HG03469 (cell line): Measurements from ENCODE around the gene CYTH3.
"Not testable (repeated sequence)": the region's sequence is repeated elsewhere in the genome, so short reads cannot be mapped to it uniquely, and the experiment has no call there.

ENCODE experiments used
- ATAC-seq: cut with Tn5 transposase; IDR thresholded peaks from one replicate; pipeline ENCODE4 v1.9.1; 2021; ENCODE audit warnings: mild to moderate bottlenecking, moderate library complexity, moderate number of reproducible peaks; ENCODE audit not compliant: unreplicated experiment

The CYTH3 gene

DNA sequence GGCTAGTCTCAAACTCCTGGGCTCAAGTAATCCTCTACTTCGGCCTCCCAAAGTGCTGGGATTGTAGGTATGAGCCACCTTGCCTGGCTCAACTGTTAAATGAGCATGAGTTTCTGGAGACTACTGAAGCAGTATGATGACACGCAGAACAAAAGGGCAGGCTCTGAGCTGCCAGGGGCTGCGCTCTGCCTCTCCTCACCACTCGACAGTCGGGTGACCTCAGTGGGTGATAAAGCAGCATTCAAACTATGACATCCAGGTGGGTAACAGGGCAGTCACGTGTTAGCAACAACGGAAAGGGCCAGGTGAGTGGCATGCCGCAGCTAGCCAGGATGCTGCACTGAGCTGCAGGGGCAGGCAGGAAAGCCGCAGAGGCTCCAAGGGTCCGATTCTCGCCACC is 71.5 kb downstream of the CYTH3 start:
- ATAC-seq = no peak

DNA sequence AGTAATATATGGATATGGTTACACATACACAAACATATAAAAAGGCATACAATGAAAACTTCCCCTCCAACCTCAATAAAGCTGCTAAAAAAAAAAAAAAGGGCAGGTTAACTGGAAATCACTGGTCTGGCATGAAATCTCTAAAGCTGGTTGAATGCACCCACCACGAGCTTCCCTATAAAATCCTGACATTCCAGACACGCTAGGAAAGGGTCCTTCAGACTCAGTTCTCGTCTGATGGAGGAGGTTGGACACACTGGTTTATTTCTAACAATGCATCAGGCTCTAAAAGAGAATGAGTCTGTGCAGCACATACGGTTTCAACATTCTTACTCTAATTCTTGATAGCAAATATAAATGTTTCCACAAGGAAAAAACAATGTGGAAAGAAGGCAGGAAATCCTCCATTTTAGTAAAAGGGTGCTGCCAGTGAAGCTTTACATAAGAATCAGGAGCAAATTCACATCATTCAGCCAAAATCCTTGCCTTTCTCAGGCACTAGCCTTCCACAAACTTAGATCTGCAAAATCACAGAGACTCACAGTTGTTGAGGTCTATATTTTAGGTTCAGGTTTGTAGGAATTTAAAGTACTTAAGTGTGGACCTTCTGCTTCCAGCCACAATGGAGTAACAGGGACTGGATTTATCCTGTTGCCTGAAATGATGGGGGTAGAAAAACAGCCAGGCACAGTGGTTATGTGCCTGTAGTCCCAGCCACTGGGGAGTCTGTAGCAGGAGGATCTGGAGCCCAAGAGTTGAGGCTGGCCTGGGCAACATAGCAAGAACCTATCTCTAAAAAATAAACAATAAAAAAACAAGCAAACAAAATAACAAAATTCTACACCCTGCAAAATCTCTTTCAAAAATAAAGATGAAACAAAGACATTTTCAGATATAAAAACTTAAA is 73.5 kb downstream of the CYTH3 start:
- no peak for ATAC-seq

DNA sequence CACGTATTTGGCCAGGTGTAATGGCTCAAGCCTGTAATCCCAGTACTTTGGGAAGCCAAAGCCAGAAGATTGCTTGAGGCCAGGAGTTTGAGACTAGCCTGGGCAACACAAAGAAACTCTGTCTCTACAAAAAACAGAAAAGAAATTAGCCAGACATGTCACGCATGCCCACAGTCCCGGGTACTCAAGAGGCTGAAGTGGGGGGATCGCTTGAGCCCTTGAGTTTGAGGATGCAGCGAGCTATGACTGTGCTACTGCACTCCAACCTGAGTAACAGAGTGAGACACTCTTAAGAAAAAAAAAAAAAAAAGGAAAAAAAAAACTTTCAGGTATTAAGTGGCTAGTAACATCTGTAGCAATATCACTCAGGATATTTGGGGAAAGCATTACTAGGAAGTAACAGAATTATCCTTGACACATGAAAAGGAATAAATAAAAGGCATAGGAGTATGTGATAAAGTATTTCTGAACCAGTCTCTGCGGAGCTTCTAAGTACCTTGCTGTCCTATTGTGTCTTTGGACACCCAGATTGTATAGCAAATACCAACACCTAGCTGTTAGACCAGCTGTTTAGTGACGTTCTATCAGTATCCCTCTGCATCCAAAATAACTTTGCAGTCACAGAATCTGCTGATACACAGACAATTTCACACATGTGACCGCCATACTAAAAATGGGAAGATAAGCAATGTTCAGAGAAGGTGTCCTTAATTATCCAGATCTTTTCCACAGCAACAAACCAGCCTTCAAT is 74.4 kb downstream of the CYTH3 start:
- no peak for ATAC-seq

- no peak for ATAC-seq
Observed at GRCh38 chr7:6193709-6194108, 78.7 kb downstream of the CYTH3 start.

DNA sequence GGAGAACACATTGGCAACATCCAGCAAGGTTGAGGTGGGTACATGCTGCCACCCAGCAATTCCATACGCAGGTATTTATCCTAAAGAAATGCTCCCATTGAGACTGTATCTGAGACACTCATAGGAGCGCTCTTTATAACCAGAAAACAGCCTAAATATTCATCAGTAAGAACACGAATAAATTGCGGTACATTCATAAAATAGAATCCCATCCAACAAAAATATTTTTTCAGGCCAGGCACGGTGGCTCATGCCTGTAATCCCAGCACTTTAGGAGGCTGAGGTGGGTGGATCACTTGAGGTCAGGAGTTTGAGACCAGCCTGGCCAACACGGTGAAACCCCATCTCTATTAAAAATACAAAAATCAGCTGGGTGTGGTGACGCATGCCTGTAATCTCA is 81.9 kb downstream of the CYTH3 start:
- not testable (repeated sequence) for ATAC-seq

GRCh38 chr7:6188389-6188788 is 84.0 kb downstream of the CYTH3 start:
- no peak for ATAC-seq

DNA sequence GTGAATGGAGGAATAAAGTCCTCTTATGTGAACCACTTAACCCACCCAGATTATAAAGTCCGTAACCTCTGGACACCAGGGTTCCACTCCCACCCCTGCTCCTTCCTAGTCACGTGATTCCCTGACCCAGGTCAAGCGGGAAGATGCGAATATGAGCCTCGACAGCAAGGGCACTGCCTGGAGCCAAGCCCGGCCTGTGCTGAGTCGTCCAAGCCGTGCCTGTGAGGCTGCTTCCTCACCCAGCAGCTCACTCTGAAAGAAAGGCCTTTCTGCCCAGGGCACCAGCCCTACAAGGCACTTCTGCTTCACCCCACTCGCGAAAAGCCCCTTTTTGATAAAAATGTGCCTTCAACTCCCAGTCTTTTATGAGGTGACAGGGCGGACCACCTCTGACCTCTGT is 85.8 kb downstream of the CYTH3 start:
- no peak for ATAC-seq

DNA sequence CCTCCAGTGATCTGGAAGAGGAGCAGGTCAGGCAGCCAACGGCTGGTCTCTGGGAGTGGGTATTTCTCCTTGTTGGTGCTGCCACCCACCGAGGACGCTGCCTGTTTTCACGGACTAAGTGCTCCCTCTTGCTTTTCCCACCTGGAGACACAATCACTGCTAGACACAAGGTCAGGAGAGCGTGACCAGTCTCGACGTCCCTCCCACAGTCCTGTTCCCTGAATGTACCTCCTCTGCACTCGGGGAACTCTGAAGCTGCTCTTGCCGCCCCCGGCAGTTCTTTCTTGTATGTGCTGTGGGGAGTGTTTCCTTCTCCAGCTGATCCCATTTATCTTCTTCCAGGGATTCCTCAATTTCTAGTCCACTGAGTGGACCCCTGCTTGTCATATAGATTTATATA is 89.4 kb downstream of the CYTH3 start:
- ATAC-seq = no peak

DNA sequence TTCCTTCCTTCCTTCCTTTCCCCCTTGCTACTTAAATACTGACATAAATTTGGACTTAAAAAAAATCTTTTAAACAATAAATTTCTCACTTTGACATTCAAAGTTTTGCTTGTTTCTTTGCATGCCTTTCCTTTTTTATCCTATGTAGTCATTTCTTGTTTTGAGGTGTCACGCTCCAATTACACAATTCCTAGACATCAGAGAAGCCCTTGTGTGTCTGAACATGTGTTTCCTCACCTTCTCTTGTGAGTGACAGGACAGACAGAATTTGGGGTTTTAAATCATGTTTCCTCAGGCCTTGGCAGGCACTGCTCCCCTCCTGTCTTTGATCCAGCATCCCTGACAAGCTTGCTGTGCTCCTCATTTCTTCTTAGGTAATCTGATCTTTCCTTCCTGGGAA is 91.3 kb downstream of the CYTH3 start:
- ATAC-seq = no peak

- no peak for ATAC-seq
Observed at GRCh38 chr7:6180344-6180725, 92.1 kb downstream of the CYTH3 start.

GRCh38 chr7:6179620-6180343 is 92.6 kb downstream of the CYTH3 start:
- no peak for ATAC-seq

DNA sequence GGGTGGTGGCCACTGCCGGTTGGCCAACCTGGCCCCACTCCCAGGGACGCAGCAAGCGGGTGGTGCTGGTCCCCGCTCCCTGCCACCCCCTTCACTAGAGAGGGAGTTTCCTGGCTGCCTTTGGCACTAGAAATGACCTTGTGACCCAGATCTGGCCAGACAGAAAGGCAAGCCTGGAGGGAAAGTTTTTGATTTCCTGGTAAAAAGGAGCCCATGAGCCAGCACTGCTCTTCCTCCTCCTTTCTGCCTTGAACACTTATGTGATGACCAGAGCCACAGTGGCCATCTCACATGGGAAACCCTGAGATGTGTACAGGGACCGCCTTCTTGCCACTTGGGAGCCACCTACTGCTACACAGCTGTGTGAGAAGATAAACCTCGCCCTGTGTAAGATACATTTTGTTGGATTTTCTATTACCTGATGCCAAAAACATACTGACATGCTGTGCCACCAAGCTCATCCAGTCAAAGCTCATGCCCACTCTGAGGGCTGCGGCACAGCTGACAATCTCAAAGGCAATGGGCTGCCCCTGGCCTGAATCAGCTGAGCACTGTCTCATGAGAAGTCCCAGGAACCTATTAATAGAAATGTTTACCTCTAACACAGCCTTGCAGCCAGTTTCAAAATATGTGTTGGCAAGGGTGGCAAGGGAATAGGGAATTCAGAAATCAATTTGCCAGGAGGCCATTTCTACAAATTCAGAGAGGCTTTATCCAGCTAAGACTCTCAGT is 94.0 kb downstream of the CYTH3 start:
- no peak for ATAC-seq

GRCh38 chr7:6175645-6176044 is 96.8 kb downstream of the CYTH3 start:
- ATAC-seq = no peak

DNA sequence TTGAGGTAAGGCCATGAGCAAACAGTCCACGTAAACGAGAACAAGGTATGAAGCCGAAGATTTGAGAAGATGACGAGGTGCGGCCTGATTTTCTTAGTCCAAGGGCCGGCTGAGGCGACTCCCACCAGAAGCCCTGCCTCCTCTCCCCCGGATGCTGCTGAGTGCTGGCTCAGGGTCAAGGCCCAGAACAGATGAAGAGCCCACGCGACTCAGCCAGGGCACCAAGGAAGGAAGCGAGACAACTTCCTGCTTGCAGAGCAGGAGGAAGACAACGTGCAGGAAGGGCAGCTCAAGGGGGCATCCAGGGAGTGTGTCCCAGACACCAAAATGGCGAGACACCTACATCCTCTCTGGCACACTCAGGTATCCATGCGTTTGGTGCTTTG is 99.5 kb downstream of the CYTH3 start:
- ATAC-seq = no peak

GRCh38 chr7:6172224-6172909 is 100.1 kb downstream of the CYTH3 start:
- ATAC-seq = no peak

GRCh38 chr7:6171532-6172223 is 100.7 kb downstream of the CYTH3 start:
- no peak for ATAC-seq

DNA sequence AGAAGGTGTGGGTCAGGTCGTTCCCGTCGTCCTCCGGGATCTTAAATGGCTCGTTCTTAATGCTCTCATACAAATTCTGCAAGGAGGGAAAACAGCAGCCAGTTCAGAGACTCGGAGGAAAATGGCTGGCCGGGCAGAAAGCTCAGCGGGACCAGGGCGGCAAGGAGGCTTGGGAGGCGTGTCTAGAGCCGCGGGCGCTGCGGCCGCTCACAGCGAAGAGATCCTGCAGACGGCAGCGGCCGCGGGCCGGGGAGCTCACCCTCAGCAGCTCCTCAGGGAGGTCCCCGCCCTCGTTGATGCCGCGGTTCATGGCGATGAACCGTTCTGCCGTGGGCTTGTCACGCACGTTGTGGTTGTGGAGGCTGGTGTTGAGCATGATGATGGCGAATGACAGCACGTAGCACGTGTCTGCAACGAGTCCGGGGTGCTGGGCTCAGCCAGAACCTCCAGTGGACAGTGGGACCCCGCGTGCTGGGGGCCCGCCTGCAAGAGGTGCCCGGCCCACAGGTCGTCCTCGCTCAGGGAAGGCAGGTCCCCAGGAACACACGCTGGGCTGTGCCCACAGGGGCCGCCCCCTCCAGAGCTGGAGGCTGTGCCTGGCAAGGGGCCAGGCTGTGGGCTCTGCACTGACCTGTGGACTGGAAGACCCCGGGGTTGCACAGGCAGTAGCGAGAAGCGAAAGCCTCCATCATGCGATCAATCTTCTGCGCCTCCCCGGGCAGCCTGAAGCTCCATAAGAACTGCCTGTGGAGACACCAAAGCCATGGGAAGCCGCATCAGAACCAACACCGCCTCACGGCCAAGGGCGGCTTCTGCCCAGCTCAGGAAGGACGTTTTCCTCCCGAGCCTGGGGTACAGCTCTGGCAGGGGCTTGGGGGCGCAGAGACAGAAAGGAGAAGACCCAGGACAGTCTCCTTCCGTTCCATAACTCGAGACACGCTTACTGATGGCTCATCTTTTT is 101.6 kb downstream of the CYTH3 start:
- no peak for ATAC-seq

GRCh38 chr7:6169805-6170520 is 102.5 kb downstream of the CYTH3 start:
- ATAC-seq = no peak
